SK-N-SH (cell line): ENCODE results near the gene SMARCD3. TPM values are rescaled to one million over a fixed set of nuclear protein-coding genes. Genes with fewer than 3 reads are reported as not detected.

Experiments used
- CTCF ChIA-PET: fragments of 300-600, 350-600 bp; formaldehyde crosslinking; extraction: SDS; loops from one replicate; lab custom pipeline; 2021; lab: Yijun Ruan, JAX
- POLR2A ChIA-PET: fragments of 350-600 bp; sonication (Branson Sonifier 250); formaldehyde crosslinking; extraction: SDS; loops from one replicate; lab custom pipeline; 2020; ENCODE audit warnings: antibody characterized with exemption, inconsistent platforms; lab: Yijun Ruan, JAX
- DNase-seq: peaks from one replicate; pipeline ENCODE4 v3.0.0; 2012
- H2AFZ ChIP-seq: fragments of 200-600 bp; sonication (generic); 2 replicates; pipeline ENCODE4 v1.8.1; 2016; ENCODE audit warnings: antibody characterized with exemption, mild to moderate bottlenecking, low read depth
- H3F3A ChIP-seq: fragments of 200-600 bp; sonication (generic); replicated peaks from 2 replicates; pipeline ENCODE3; 2016; ENCODE audit warnings: antibody characterized with exemption, mild to moderate bottlenecking; ENCODE audit not compliant: insufficient read depth
- H3K27ac ChIP-seq, 2 experiments: fragments of 200-500 bp in 1 of 2; fragments of 200-600 bp in 1 of 2; sonication (Bioruptor generic) in 1 of 2; sonication (generic), shearing (Covaris generic) in 1 of 2; 2 replicates each; pipeline versions ENCODE4 v1.5.1 to v1.6.1; 2014 to 2016; ENCODE audit warnings: low read depth in 2 of 2, inconsistent platforms in 1 of 2, low read length in 1 of 2, mild to moderate bottlenecking in 1 of 2, mixed read lengths in 1 of 2
- H3K27me3 ChIP-seq: fragments of 200-600 bp; sonication (generic), shearing (Covaris generic); 2 replicates; pipeline ENCODE4 v1.6.1; 2016; ENCODE audit warnings: mixed run types; ENCODE audit not compliant: insufficient read depth
- H3K36me3 ChIP-seq, 2 experiments: fragments of 200-500 bp in 1 of 2; fragments of 200-600 bp in 1 of 2; sonication (Bioruptor generic) in 1 of 2; sonication (generic) in 1 of 2; replicated peaks in 1 of 2; 2 replicates each; pipeline versions ENCODE3 to v1.5.1; 2014 to 2016; ENCODE audit warnings: low read length in 1 of 2, mild to moderate bottlenecking in 1 of 2; ENCODE audit not compliant: insufficient read depth in 2 of 2, control insufficient read depth in 1 of 2
- H3K4me1 ChIP-seq, 2 experiments: fragments of 200-500 bp in 1 of 2; fragments of 200-600 bp in 1 of 2; sonication (Bioruptor generic) in 1 of 2; sonication (generic), shearing (Covaris generic) in 1 of 2; 2 replicates each; pipeline versions ENCODE4 v1.5.1 to v1.6.1; 2014 to 2016; ENCODE audit warnings: low read depth in 1 of 2, low read length in 1 of 2, mixed run types in 1 of 2; ENCODE audit not compliant: insufficient read depth in 2 of 2, control insufficient read depth in 1 of 2
- H3K4me2 ChIP-seq: fragments of 200-600 bp; sonication (generic), shearing (Covaris generic); 2 replicates; pipeline ENCODE4 v1.6.1; 2017; ENCODE audit warnings: mixed run types
- H3K4me3 ChIP-seq, 2 experiments: fragments of 200-500 bp in 1 of 2; fragments of 200-600 bp in 1 of 2; sonication (Bioruptor generic) in 1 of 2; sonication (generic), shearing (Covaris generic) in 1 of 2; 2 replicates each; pipeline versions ENCODE4 v1.5.1 to v1.8.1; 2014 to 2016; ENCODE audit warnings: low read depth in 2 of 2, inconsistent platforms in 1 of 2, low read length in 1 of 2, mild to moderate bottlenecking in 1 of 2, mixed read lengths in 1 of 2, moderate library complexity in 1 of 2
- H3K79me2 ChIP-seq: fragments of 200-600 bp; sonication (generic); 2 replicates; pipeline ENCODE4 v1.8.1; 2017; ENCODE audit warnings: mild to moderate bottlenecking; ENCODE audit not compliant: insufficient read depth
- H3K9ac ChIP-seq: fragments of 200-600 bp; sonication (generic); 2 replicates; pipeline ENCODE4 v1.6.1; 2017; ENCODE audit warnings: mixed run types
- H3K9me2 ChIP-seq: fragments of 200-600 bp; sonication (generic); 2 replicates; pipeline ENCODE4 v1.6.1; 2017; ENCODE audit warnings: mixed run types
- H3K9me3 ChIP-seq: fragments of 200-600 bp; sonication (generic); 2 replicates; pipeline ENCODE4 v1.6.1; 2017; ENCODE audit warnings: mixed run types, mild to moderate bottlenecking, moderate library complexity
- H4K20me1 ChIP-seq: fragments of 200-600 bp; sonication (generic); 2 replicates; pipeline ENCODE4 v1.6.1; 2017; ENCODE audit warnings: mild to moderate bottlenecking, mixed run types; ENCODE audit not compliant: insufficient read depth
- CHD2 ChIP-seq: fragments of 150-350 bp; IDR thresholded peaks from 2 replicates; pipeline ENCODE4 v1.6.1; 2018; ENCODE audit warnings: low read length; ENCODE audit not compliant: partially characterized antibody
- ELF1 ChIP-seq: IDR thresholded peaks from 2 replicates; pipeline ENCODE4 v1.4.0; 2012
- EP300 ChIP-seq, 2 experiments: IDR thresholded peaks; 2 replicates each; pipeline versions ENCODE4 v1.4.0 to v1.6.1; 2012; ENCODE audit warnings: borderline replicate concordance in 1 of 2, low read depth in 1 of 2, low read length in 1 of 2
- EZH2phosphoT487 ChIP-seq: fragments of 200-600 bp; sonication (generic); IDR thresholded peaks from 2 replicates; pipeline ENCODE4 v1.6.1; 2017; ENCODE audit warnings: low read depth, mixed run types, mild to moderate bottlenecking, antibody characterized with exemption, moderate library complexity, borderline replicate concordance
- FOXJ3 ChIP-seq: sonication (generic); formaldehyde crosslinking; IDR thresholded peaks from 2 replicates; pipeline ENCODE4 v1.5.1; 2020; ENCODE audit warnings: mild to moderate bottlenecking, missing genetic modification reagents
- FOXM1 ChIP-seq: IDR thresholded peaks from 2 replicates; pipeline ENCODE4 v1.4.0; 2012; ENCODE audit warnings: low read depth, mild to moderate bottlenecking
- MAX ChIP-seq: IDR thresholded peaks from 2 replicates; pipeline ENCODE4 v1.4.0; 2012; ENCODE audit warnings: low read depth
- MEF2A ChIP-seq: IDR thresholded peaks from 2 replicates; pipeline ENCODE4 v1.4.0; 2012; ENCODE audit warnings: low read depth, borderline replicate concordance
- NFIC ChIP-seq: IDR thresholded peaks from 2 replicates; pipeline ENCODE4 v1.4.0; 2012; ENCODE audit warnings: borderline replicate concordance
- NRF1 ChIP-seq: IDR thresholded peaks from 2 replicates; pipeline ENCODE4 v1.6.1; 2012; ENCODE audit warnings: low read depth, mild to moderate bottlenecking, low read length
- POLR2AphosphoS5 ChIP-seq: IDR thresholded peaks from 2 replicates; pipeline ENCODE4 v1.6.1; 2012; ENCODE audit warnings: low read depth, low read length
- RCOR1 ChIP-seq: fragments of 150-350 bp; IDR thresholded peaks from 2 replicates; pipeline ENCODE4 v1.6.1; 2017; ENCODE audit warnings: antibody characterized with exemption, low read length
- RFX5 ChIP-seq: IDR thresholded peaks from 2 replicates; pipeline ENCODE4 v1.6.1; 2012; ENCODE audit warnings: mild to moderate bottlenecking, improper control_type of control experiment, low read length
- RXRA ChIP-seq: IDR thresholded peaks from 2 replicates; pipeline ENCODE4 v1.4.0; 2012; ENCODE audit warnings: low read depth, mild to moderate bottlenecking, borderline replicate concordance
- SIN3A ChIP-seq: IDR thresholded peaks from 2 replicates; pipeline ENCODE4 v1.6.1; 2012; ENCODE audit warnings: low read depth, mild to moderate bottlenecking, low read length, moderate library complexity, borderline replicate concordance
- TAF1 ChIP-seq: IDR thresholded peaks from 2 replicates; pipeline ENCODE4 v1.6.1; 2012; ENCODE audit warnings: low read depth, mild to moderate bottlenecking, low read length, moderate library complexity, borderline replicate concordance
- TCF12 ChIP-seq: IDR thresholded peaks from 2 replicates; pipeline ENCODE4 v1.4.0; 2012
- TEAD4 ChIP-seq: IDR thresholded peaks from 2 replicates; pipeline ENCODE4 v1.4.0; 2012; ENCODE audit warnings: mild to moderate bottlenecking, borderline replicate concordance; ENCODE audit not compliant: insufficient read depth
- USF2 ChIP-seq: fragments of 150-350 bp; IDR thresholded peaks from 2 replicates; pipeline ENCODE4 v1.6.1; 2017; ENCODE audit warnings: antibody characterized with exemption, low read length, low read depth, borderline replicate concordance
- ZBTB33 ChIP-seq: IDR thresholded peaks from 2 replicates; pipeline ENCODE4 v1.4.0; 2012; ENCODE audit warnings: low read depth, borderline replicate concordance
- WGBS: methylation state at CpG from one replicate; pipeline ENCODE4 v1.1.6; 2017; ENCODE audit warnings: low lambda C conversion rate; 5-methylcytosine and 5-hydroxymethylcytosine counted together
- polyA plus RNA-seq, 3 experiments: library from polyadenylated mRNA; depleted of rRNA; stranded (reverse); fragments of >200 nt; gene quantifications; 2 replicates each; pipeline ENCODE4 v1.2.3, GENCODE V29; 2012
- TF ChIP-seq, protein P1 (sequence below): IDR thresholded peaks from 2 replicates; pipeline ENCODE4; 2012

The SMARCD3 gene
- polyA plus RNA-seq, 1 of the 3 experiments (the other 2 are of a cell fraction) = 62.8 TPM

DNA sequence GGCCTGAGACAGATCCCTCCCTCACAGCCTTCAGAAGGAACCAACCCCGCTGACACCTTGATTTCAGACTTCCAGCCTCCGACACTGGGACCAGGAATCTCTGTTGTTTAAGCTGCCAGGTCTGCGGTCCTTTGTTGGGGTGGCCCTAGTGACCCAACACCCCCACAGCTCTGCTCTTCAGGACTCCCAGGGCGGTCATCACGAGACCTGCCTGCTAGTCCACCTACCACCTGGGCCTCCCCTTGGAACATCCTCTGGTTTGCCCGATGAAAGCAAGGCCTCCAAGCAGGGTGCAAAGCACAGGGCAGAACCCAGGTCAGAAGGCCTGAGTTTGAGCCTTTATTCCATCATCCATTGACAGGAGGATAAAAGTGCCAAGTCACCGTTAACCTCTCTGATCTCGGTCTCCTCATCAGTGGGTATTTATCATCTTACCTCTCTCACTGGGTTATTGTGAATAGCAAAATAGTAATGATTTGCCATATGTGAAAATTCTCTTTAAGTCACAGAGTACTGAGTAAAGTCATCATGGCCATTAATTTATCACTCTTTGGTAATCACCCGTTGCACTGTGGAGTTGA is 16.9 kb upstream of the SMARCD3 start (continued):
- TF ChIP-seq RFX5 = no peak
- no peak for TF ChIP-seq EZH2phosphoT487
- no peak for TF ChIP-seq EP300 (IDR thresholded peaks at IDR 0.05; ENCODE audit: borderline replicate concordance in 1 of 2, low read depth in 1 of 2, low read length in 1 of 2)
- TF ChIP-seq POLR2AphosphoS5 = no peak
- no peak for TF ChIP-seq NFIC
- TF ChIP-seq NRF1 = no peak
- TF ChIP-seq ZBTB33 = no peak
- TF ChIP-seq, protein P1, sequence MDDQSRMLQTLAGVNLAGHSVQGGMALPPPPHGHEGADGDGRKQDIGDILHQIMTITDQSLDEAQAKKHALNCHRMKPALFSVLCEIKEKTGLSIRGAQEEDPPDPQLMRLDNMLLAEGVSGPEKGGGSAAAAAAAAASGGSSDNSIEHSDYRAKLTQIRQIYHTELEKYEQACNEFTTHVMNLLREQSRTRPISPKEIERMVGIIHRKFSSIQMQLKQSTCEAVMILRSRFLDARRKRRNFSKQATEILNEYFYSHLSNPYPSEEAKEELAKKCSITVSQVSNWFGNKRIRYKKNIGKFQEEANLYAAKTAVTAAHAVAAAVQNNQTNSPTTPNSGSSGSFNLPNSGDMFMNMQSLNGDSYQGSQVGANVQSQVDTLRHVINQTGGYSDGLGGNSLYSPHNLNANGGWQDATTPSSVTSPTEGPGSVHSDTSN = no peak
- TF ChIP-seq SIN3A = no peak

DNA sequence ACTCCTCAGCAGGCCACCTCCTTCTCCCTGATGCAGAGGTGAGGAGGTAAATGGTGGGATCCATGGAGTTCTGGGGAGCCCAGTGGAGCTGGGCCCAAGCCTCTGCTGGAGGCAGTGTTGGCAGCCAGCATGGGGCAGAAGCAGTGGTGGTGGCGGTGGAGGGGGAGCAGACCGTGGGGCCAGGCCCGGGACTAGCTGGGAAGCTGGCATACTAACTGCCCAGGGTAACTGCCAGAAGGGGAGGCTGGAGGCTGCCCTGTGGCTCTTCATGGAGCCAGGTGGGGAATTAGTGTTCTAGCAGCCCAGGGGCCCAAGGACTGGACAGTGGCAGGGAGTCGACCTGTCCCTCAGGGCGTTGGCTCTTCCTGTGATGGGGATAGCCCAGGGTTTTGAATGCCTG is 16.1 kb upstream of the SMARCD3 start:
- H3K27ac ChIP-seq = no peak overlapping the region
- peaks cover 0 to 14% of the 10 kb centered on the region in 2 experiments; a peak in 1 of 4 replicates for H3K4me1 ChIP-seq
- DNase-seq = no peak
- H3K4me3 ChIP-seq = no peak overlapping the region
- H3K9me2 ChIP-seq = no peaks in the 10 kb centered on the region
- ChIA-PET CTCF (interaction anchor here (1.0 to 2.6 kb wide), 2 partner anchors 27 to 40 kb away, joined by 3 to 9 read pairs; no protein-coding TSS in a partner anchor), POLR2A (no interaction called here)
- no peaks in the 10 kb centered on the region for H3K36me3 ChIP-seq
- H4K20me1 ChIP-seq = no peaks in the 10 kb centered on the region
- H3K9ac ChIP-seq = no peak overlapping the region
- no peaks in the 10 kb centered on the region for H3K9me3 ChIP-seq
- H3K4me2 ChIP-seq = no peak overlapping the region
- no peaks in the 10 kb centered on the region for H3K27me3 ChIP-seq
- no peaks in the 10 kb centered on the region for H3F3A ChIP-seq
- H3K79me2 ChIP-seq = no peaks in the 10 kb centered on the region
- 80% methylated on average over 3 of the region's 5 CpGs for WGBS
- H2AFZ ChIP-seq = no peak overlapping the region
- no peak for TF ChIP-seq TAF1
- TF ChIP-seq, protein P1 = no peak
- TF ChIP-seq RXRA = no peak
- TF ChIP-seq MAX = no peak
- TF ChIP-seq RCOR1 = no peak
- no peak for TF ChIP-seq MEF2A
- TF ChIP-seq ZBTB33 = no peak
- no peak for TF ChIP-seq FOXJ3 (CRISPR knock-in tag)
- no peak for TF ChIP-seq ELF1
- TF ChIP-seq TEAD4 = no peak
- no peak for TF ChIP-seq FOXM1
- TF ChIP-seq POLR2AphosphoS5 = no peak
- no peak for TF ChIP-seq CHD2
- no peak for TF ChIP-seq TCF12
- no peak for TF ChIP-seq USF2
- TF ChIP-seq NFIC = no peak
